Upper lobe of left lung (tissue), 6 donors: ENCODE results near the gene STON2. TPM values are rescaled to one million over a fixed set of nuclear protein-coding genes. Genes with fewer than 3 reads are reported as not detected.

Experiments used
- ATAC-seq, 2 donors: fragments of 200-7000 bp; cut with Tn5 transposase; one replicate each; pipeline ENCODE4 v1.9.1; 2022; ENCODE audit warnings: mild to moderate bottlenecking in 2 of 2, moderate library complexity in 2 of 2; ENCODE audit not compliant: low FRiP score in 2 of 2
- DNase-seq, 2 donors: peaks; one replicate each; pipeline ENCODE4 v3.0.0-alpha.2; 2019 to 2020
- H3K27ac ChIP-seq, 4 donors: fragments of 200-600 bp; sonication (generic); one replicate each; pipeline ENCODE4 v1.5.1; 2016 to 2019
- H3K27me3 ChIP-seq, 4 donors: fragments of 200-600 bp; sonication (generic); one replicate each; pipeline ENCODE4 v1.5.1; 2017 to 2019
- H3K36me3 ChIP-seq, 4 donors: fragments of 200-600 bp; sonication (generic); one replicate each; pipeline ENCODE4 v1.5.1; 2016 to 2019
- H3K4me1 ChIP-seq, 4 donors: fragments of 200-600 bp; sonication (generic); one replicate each; pipeline ENCODE4 v1.5.1; 2018 to 2019
- H3K4me3 ChIP-seq, 4 donors: fragments of 200-600 bp; sonication (generic); one replicate each; pipeline ENCODE4 v1.5.1; 2017 to 2019; ENCODE audit warnings: mild to moderate bottlenecking in 2 of 4, moderate library complexity in 1 of 4
- H3K9me3 ChIP-seq, 4 donors: fragments of 200-600 bp; sonication (generic); one replicate each; pipeline ENCODE4 v1.5.1; 2018 to 2019
- EP300 ChIP-seq, 4 donors: sonication (generic); formaldehyde crosslinking; IDR thresholded peaks; one replicate each; pipeline ENCODE4 v1.5.1; 2017; ENCODE audit warnings: antibody characterized with exemption in 4 of 4, control low read depth in 2 of 4
- POLR2A ChIP-seq, 4 donors: fragments of 450-650 bp; IDR thresholded peaks; one replicate each; pipeline ENCODE4 v1.5.1; 2016 to 2017; ENCODE audit warnings: antibody characterized with exemption in 4 of 4, mild to moderate bottlenecking in 2 of 4
- POLR2AphosphoS5 ChIP-seq, 2 donors: sonication (generic); formaldehyde crosslinking; IDR thresholded peaks; one replicate each; pipeline ENCODE4 v1.5.1; 2017; ENCODE audit warnings: antibody characterized with exemption in 2 of 2
- WGBS, 2 donors: methylation state at CpG; one replicate each; pipeline ENCODE4 v1.1.5; 2017 to 2018; 5-methylcytosine and 5-hydroxymethylcytosine counted together
- total RNA-seq, 6 donors: library from RNA; depleted of rRNA in 4 of 6; stranded (reverse); fragments of >200 nt in 4 of 6; gene quantifications; one replicate each; pipeline versions ENCODE4 v1.1.0 to v1.2.1, GENCODE V29; 2016 to 2021
- TF ChIP-seq, protein P1 (sequence below), 6 experiments: fragments of 450-650 bp in 4 of 6; fragments of 200-600 bp in 2 of 6; sonication (generic) in 2 of 6; IDR thresholded peaks; one replicate each; pipeline ENCODE4 v1.5.1; 2016 to 2019; ENCODE audit warnings: antibody characterized with exemption in 6 of 6
- donor health status: DM: no; HTN: no; CAD: no; lungs with moderate emphysema.
- donor health status: DM: no; HTN: yes; CAD: no; lungs with severe emphysema.

STON2 gene
- total RNA-seq, 6 donors from 2014 or later, result 22.3 to 34.8 (median 26.7) TPM

DNA sequence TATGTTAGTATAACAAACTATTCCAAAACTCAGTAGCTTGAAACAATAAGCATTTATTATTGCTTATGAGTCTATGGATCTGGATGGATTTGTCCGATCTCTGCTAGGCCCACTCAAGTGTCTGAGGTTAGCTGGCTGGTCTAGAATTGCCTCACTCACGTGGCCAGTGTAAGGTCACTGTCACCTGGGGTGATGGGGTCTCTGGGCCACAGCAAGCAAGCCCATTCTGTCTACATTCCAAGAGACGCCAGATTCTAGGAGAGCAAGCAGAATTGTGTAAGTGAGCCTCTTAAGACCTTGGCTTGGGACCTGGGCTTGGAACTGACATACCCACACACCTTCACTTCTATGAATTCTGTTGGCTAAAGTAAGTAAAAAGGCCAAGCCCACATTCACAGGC is 80.2 kb downstream of the STON2 start:
- Histone ChIP-seq H3K27ac (no peak overlapping the region), H3K36me3 (no peaks in the 10 kb centered on the region), H3K4me3 (no peak overlapping the region), H3K4me1 (peaks cover 0 to 7% (median 0%) of the 10 kb centered on the region in 4 donors), H3K27me3 (no peaks in the 10 kb centered on the region), H3K9me3 (no peaks in the 10 kb centered on the region)
- DNase-seq (no peak), ATAC-seq (no peak)
- WGBS, 2 donors, result 71 to 72% methylated on average over 3 of the region's 3 CpGs
- no peak for TF ChIP-seq POLR2A (IDR thresholded peaks at IDR 0.05)
- TF ChIP-seq EP300 (IDR thresholded peaks at IDR 0.05), result no peak
- no peak for TF ChIP-seq POLR2AphosphoS5 (IDR thresholded peaks at IDR 0.05)
- TF ChIP-seq, protein P1, sequence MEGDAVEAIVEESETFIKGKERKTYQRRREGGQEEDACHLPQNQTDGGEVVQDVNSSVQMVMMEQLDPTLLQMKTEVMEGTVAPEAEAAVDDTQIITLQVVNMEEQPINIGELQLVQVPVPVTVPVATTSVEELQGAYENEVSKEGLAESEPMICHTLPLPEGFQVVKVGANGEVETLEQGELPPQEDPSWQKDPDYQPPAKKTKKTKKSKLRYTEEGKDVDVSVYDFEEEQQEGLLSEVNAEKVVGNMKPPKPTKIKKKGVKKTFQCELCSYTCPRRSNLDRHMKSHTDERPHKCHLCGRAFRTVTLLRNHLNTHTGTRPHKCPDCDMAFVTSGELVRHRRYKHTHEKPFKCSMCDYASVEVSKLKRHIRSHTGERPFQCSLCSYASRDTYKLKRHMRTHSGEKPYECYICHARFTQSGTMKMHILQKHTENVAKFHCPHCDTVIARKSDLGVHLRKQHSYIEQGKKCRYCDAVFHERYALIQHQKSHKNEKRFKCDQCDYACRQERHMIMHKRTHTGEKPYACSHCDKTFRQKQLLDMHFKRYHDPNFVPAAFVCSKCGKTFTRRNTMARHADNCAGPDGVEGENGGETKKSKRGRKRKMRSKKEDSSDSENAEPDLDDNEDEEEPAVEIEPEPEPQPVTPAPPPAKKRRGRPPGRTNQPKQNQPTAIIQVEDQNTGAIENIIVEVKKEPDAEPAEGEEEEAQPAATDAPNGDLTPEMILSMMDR (IDR thresholded peaks at IDR 0.05), result no peak

DNA sequence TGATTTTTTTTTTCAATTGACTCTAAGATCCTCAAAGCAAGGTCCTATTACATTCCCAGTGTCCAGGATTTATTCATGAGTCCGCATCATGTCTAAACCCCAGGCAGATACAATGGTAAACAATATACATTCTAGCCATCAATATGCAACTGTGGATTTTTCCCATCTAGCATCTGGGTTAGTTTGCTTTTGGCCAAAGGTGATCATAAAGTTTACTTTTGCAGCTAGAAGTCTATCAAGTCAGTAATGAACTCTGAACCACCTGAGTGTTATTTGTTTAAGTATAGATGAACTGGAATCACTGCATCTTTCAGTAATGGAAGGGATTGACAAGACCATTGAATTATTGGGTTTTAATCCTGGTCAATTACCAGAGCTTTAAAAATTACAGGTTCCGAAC is 80.8 kb downstream of the STON2 start:
- ATAC-seq (no peak), DNase-seq (no peak)
- no peak overlapping the region for H3K4me3 ChIP-seq
- WGBS, 2 donors, result 97 to 100% methylated on average over 2 of the region's 2 CpGs
- no peaks in the 10 kb centered on the region for H3K9me3 ChIP-seq
- H3K4me1 ChIP-seq, result peaks cover 0 to 7% (median 0%) of the 10 kb centered on the region in 4 donors
- TF ChIP-seq POLR2A (IDR thresholded peaks at IDR 0.05) (no peak), EP300 (IDR thresholded peaks at IDR 0.05) (no peak), POLR2AphosphoS5 (IDR thresholded peaks at IDR 0.05) (no peak)
- TF ChIP-seq, protein P1 (IDR thresholded peaks at IDR 0.05), result no peak
- H3K36me3 ChIP-seq, result no peaks in the 10 kb centered on the region
- no peaks in the 10 kb centered on the region for H3K27me3 ChIP-seq
- no peak overlapping the region for H3K27ac ChIP-seq

DNA sequence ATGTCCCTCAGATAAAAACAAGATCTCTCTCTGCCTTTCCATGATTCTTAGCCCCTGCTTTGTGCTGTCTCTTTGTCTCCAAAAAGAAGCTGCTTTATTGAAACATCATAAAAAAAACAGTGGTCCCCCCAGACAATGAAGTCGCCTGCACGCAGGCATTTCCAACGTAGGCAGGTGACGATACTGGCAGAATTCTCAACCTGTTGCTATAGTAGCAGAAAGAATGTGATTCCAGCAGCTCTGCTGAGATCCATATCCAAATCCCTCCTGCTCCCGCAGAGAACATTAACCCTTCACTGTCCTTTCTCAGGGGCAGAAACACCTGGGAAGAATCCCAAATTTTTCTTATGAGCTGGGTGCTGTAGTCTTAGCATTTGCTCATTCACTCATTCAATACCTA is 84.8 kb downstream of the STON2 start:
- 53 to 66% methylated on average over 5 of the region's 5 CpGs for WGBS, 2 donors
- DNase-seq (no peak), ATAC-seq (no peak)
- no peaks in the 10 kb centered on the region for H3K27me3 ChIP-seq
- H3K4me1 ChIP-seq, result peaks cover 0 to 10% (median 4%) of the 10 kb centered on the region in 4 donors
- no peak overlapping the region for H3K4me3 ChIP-seq
- TF ChIP-seq, protein P1 (IDR thresholded peaks at IDR 0.05), result no peak
- TF ChIP-seq POLR2AphosphoS5 (IDR thresholded peaks at IDR 0.05) (no peak), POLR2A (IDR thresholded peaks at IDR 0.05) (no peak), EP300 (IDR thresholded peaks at IDR 0.05) (no peak)
- no peaks in the 10 kb centered on the region for H3K36me3 ChIP-seq
- H3K9me3 ChIP-seq, result no peaks in the 10 kb centered on the region
- no peak overlapping the region for H3K27ac ChIP-seq

DNA sequence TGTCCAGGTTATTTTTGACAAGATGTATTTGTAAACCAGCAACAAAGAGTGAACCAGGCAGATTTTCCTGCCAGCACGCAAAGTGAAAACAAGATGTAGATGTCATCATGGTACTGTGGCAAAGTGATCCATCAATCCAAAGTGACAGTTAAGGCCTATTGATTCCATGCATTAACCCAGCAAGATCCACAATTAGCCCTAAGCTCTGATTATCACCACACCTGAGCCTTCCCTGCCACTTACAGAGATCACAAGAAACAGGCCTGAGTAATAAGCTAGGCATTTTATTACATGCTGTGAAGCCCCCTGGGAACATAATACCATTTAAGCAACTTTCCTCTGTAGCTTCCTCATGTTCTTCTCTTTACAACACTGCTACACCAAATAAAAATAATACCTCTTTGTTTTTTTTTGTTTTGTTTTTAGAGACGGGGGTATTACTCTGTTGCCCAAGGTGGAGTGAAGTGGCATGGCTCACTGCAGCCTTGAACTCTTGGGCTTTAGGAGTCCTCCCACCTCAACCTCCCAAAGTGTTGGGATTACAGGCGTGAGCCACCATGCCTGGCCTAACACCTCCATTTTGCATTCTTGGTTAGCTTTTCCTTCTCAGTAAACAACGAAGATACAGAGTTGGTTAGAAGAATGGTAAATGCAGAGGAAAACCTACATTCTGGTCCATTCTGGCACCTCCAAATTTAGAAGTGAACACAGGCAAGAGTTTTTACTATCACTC is 85.5 kb downstream of the STON2 start:
- Histone ChIP-seq H3K9me3 (no peaks in the 10 kb centered on the region), H3K27me3 (no peaks in the 10 kb centered on the region), H3K4me1 (peaks cover 0 to 10% (median 4%) of the 10 kb centered on the region in 4 donors), H3K27ac (no peak overlapping the region), H3K4me3 (no peak overlapping the region), H3K36me3 (no peaks in the 10 kb centered on the region)
- TF ChIP-seq POLR2AphosphoS5 (IDR thresholded peaks at IDR 0.05), result no peak
- TF ChIP-seq POLR2A (IDR thresholded peaks at IDR 0.05), result no peak
- TF ChIP-seq, protein P1 (IDR thresholded peaks at IDR 0.05), result no peak
- no peak for TF ChIP-seq EP300 (IDR thresholded peaks at IDR 0.05)
- WGBS, 2 donors, result 73 to 82% methylated on average over 4 of the region's 4 CpGs
- DNase-seq, result no peak
- no peak for ATAC-seq
